GM10847 (cell line): ENCODE data around the gene SIAE.

Experiments used
- POLR2A ChIP-seq: IDR thresholded peaks from 2 replicates; pipeline ENCODE4 v1.6.1; 2011; ENCODE audit not compliant: insufficient read length; ENCODE audit errors: extremely low read depth

The SIAE gene

GRCh38 chr11:124673333-124674167 lies at the start of gene SIAE, which contains the start of gene SPA17:
TSS of gene SIAE (minus strand) at chr11:124673739. CDS start at chr11:124673708, 31 bp downstream.
TSS of gene SPA17 (plus strand) at chr11:124673904. CDS start at chr11:124675265, 1,361 bp downstream.
- peak; percentile 61 for TF ChIP-seq POLR2A

- TF ChIP-seq POLR2A, result no peak
Observed at GRCh38 chr11:124722176-124722575, 48.6 kb upstream of the SIAE start.

GRCh38 chr11:124719534-124719933 lies 46.0 kb upstream of the SIAE start:
- no peak for TF ChIP-seq POLR2A

DNA sequence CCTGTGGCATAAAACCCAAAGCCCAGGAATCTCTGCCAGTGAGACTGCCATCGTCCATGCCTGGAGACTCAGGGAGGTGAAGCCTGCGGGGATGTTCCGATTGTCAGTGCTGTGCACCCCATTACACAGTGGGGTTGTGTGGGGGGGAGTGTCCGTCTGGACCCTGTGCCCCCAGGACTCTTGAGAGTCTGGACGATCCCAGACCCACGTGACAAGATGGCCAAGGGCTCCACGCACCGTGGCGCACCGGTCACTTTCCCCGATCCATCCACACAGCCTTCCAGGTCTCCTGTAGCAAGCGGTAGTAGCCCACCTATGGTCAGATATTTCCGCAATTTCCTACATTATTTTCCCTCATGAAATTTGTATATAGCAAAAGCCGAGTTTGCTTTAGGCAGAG lies 45.3 kb upstream of the SIAE start:
- TF ChIP-seq POLR2A, result no peak

DNA sequence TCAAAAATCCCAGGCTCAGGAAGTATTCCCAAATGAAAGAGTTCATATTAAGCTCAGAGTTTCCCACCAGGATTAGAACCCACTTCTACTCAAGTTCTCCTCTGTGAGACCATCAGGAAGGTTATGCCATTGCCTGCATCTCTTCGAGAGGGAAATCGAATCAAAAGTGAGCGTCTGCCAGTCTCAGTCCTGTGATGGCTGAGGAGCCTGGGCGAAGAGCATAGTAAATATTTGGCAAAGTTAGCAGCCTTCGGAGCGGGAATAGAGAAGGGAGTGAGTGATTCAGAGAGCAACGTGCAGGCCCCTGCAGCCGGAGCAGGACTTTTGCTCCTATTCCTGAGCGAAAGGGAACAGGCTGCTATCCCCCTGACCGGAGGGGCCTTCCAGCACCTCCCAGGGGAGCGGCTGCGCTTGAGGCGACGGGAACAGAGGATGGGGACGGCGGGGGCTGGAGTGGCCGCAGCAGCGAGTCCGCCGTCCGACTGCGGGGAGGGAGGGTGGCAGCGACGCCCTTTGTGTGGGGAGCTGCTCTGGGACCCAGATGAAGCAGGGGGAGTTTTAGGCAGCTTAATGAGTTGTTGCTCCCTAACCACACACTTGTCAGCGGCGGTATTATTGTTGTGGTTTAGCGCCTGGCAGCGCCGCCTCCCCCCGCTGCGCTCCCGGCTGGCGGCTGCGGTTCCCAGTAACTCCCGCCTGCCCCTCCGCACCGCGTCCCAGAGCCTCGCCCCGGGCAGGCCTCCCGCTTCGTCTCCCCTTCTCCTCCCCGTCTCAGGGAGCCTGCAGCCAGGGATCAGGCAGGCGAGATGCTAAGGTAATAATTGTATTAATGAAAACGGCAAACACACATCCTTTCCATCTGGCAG lies 44.5 kb upstream of the SIAE start:
- no peak for TF ChIP-seq POLR2A

DNA sequence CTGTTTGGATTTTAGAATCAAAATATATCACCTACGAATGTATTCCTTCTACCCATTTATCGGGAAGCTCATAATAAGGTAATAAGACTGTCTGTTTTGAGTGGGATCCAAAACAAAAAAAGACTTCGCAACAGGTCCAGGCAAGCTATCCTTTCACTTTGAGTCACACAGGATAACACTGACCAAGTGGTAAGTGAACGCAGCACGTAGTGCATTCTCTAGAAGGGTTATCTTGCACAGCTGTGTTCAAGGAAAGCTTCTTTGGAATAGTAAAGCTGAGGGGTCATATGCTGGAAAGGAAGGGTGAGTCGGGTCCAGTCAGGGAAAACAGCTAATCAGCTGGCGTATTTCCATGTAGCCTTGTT lies 43.9 kb upstream of the SIAE start:
- no peak for TF ChIP-seq POLR2A

DNA sequence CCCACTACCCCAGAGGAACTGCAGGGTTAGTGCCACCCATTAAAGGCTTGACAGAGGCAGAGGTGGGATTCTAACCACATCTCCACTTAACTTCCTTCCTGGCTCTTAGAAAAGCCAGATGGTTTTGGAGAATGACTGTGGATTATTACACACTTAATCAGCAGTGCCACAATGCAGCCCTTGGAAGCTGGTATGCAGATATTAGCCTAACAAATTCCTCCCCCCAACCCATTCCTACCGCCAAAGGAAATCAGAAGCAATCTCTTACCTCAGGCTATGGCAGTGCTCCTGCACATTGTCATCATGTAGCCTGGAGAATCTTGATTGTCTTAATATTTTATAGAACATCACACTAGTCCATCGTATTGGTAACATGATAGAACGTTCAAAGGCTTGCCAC lies 43.1 kb upstream of the SIAE start:
- TF ChIP-seq POLR2A, result no peak

GRCh38 chr11:124712392-124712791 lies 38.9 kb upstream of the SIAE start:
- no peak for TF ChIP-seq POLR2A

DNA sequence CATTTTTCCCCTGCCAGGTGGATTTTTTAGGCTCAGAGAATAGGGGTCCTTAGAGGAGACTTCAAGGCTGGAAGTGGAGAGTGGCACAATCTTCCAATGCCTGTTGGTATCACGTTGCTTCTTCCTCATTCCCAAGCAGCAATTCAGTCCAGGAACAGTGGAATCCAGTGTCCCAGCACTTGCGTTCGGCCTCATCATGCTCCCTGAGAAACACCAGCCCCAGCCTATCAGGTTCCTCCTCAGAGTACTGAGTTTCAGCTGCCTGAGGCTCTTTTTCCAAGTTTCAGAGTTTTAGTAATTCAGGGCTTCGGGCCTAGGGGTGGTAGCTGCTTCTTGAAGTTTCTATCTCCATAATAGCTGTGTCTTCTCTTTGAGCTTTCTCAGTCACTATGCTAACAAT lies 34.3 kb upstream of the SIAE start:
- TF ChIP-seq POLR2A, result no peak

- no peak for TF ChIP-seq POLR2A
Observed at GRCh38 chr11:124700028-124700427, 26.5 kb upstream of the SIAE start.

DNA sequence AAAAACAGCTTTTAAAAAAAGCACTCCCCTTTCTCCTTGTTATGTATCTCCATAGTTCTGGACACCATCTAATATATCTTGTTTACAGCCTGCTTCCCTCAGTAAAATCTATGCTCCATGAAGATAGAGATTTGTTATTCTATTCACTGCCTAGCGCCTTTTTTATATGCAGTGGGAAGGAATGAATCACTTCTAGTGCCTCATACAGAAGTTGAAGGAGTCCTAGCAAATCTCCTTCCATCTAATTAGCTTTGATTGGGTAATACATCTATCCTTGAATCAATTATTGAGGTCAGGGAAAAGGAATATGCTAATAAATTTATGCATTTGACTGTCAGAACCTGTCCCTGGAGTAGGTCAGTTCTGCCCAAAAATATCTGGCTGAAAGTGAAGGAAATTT lies 26.0 kb upstream of the SIAE start:
- no peak for TF ChIP-seq POLR2A

GRCh38 chr11:124693142-124693541 lies 19.6 kb upstream of the SIAE start:
- no peak for TF ChIP-seq POLR2A

DNA sequence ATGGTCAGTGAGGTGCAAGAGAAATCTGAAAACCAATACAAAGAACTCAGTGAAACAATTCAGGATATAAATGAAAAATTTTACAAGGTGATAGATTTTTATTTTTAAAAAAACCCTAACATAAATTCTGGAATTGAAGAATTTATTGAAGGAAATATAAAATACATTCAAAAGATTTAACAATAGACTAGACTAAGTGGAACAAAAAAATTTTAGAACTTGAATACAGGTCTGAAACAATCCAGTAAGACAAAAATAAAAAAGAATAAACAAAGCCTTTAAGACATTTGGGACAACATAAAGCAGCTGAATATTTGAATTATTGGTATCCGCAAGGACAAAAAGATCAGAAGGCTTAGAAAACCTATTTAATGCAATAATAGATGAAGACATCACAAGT lies 8.9 kb upstream of the SIAE start:
- no peak for TF ChIP-seq POLR2A

DNA sequence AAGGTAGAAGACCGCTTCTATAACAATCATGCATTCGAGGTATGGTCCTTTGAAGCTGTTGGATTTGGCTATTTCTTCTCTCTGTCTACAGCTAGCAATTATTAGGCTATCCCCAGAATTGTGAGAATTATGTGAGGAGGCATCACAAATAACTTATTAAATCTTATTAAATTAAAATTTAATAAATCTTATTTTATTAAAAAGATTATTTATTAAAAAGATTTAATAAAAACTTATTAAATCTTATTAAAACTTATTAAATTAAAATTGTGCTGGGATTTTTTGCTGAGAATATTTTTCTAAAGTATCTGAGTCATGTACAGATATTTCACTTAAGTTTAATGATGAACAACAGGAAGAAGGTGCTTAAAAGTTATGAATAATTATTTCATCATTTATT lies 7.9 kb upstream of the SIAE start:
- no peak for TF ChIP-seq POLR2A

DNA sequence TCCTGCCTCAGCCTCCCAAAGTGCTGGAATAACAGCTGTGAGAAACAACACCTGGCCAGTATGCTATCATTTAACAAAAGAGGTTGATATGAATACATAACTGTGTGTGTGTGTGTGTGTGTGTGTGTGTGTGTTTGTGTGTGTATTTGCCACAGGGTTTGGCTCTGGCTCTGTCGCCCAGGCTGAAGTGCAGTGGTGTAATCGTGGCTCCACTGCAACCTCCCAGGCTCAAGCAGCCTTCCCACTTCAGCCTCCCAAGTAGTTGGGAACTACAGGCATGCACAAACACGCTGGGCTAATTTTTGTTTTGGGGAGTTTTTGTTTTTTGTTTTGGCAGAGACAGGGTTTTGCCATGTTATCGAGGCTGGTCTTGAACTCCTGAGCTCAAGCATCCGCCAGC lies 4.9 kb upstream of the SIAE start:
- TF ChIP-seq POLR2A, result no peak

DNA sequence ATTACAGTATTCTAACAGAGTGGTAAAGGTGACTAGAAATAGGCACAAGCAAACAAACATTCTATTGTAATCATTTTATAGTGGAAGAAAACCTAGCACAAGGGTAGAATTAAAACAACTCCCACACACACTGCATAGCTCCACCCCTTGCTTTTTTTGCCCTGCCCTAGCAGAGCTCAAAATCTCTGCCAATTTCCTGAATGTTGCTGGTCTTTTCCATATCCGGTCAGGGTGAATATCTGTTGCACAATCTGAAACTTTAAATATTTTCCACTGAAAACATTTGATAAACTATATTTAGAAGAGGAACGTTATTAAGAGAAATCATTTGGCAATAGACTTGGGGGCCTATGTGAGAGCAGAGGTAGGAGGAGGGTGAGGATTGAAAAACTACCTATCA lies 2.8 kb upstream of the SIAE start:
- no peak for TF ChIP-seq POLR2A
